SU-DHL-6 (cell line): ENCODE data around the gene HCN1.

Experiments used
- H2AFZ ChIP-seq: fragments of 200-600 bp; sonication (generic); 2 replicates; pipeline ENCODE4 v1.6.1; 2014; ENCODE audit warnings: low read depth, mild to moderate bottlenecking, moderate library complexity, mixed read lengths, antibody characterized with exemption, low read length; ENCODE audit not compliant: severe bottlenecking
- H3F3A ChIP-seq: fragments of 200-600 bp; shearing (Covaris generic); 2 replicates; pipeline ENCODE4 v1.6.0; 2016; ENCODE audit warnings: antibody characterized with exemption, mild to moderate bottlenecking; ENCODE audit not compliant: insufficient read depth
- H3K27ac ChIP-seq: fragments of 200-600 bp; sonication (generic); 2 replicates; pipeline ENCODE4 v1.5.1; 2016; ENCODE audit warnings: low read depth, mild to moderate bottlenecking, low read length, moderate library complexity, mixed read lengths
- H3K27me3 ChIP-seq: fragments of 200-600 bp; sonication (generic), shearing (Covaris generic); 2 replicates; pipeline ENCODE4 v1.6.0; 2014; ENCODE audit warnings: mild to moderate bottlenecking, low read length
- H3K36me3 ChIP-seq: fragments of 200-600 bp; sonication (generic); 2 replicates; pipeline ENCODE4 v1.6.1; 2014; ENCODE audit warnings: mild to moderate bottlenecking, low read length, mixed read lengths
- H3K4me2 ChIP-seq: fragments of 300-600, 200-600 bp; shearing (Covaris generic), sonication (generic); 2 replicates; pipeline ENCODE4 v1.6.0; 2014; ENCODE audit warnings: low read length, low read depth, mild to moderate bottlenecking; ENCODE audit not compliant: poor library complexity, severe bottlenecking
- H3K4me3 ChIP-seq: fragments of 200-600 bp; sonication (generic); 2 replicates; pipeline ENCODE4 v1.5.1; 2014; ENCODE audit warnings: antibody characterized with exemption, low read length, mild to moderate bottlenecking, mixed read lengths; ENCODE audit not compliant: insufficient read depth, poor library complexity, severe bottlenecking
- H3K79me2 ChIP-seq: fragments of 200-600 bp; sonication (generic); 2 replicates; pipeline ENCODE4 v1.6.1; 2014; ENCODE audit warnings: mild to moderate bottlenecking, low read length, moderate library complexity; ENCODE audit not compliant: insufficient read depth
- H3K9ac ChIP-seq: fragments of 200-600 bp; sonication (generic); 2 replicates; pipeline ENCODE4 v1.7.0; 2014; ENCODE audit warnings: mild to moderate bottlenecking, low read length
- H3K9me2 ChIP-seq: fragments of 200-600 bp; sonication (generic); replicated peaks from 2 replicates; pipeline ENCODE4 v1.6.1; 2014; ENCODE audit warnings: low read length; ENCODE audit not compliant: insufficient read depth
- H3K9me3 ChIP-seq: fragments of 200-600 bp; sonication (generic); 2 replicates; pipeline ENCODE4 v1.6.1; 2014; ENCODE audit warnings: low read length, mixed read lengths; ENCODE audit not compliant: insufficient read depth
- H4K20me1 ChIP-seq: fragments of 200-600 bp; sonication (generic); 2 replicates; pipeline ENCODE4 v1.6.1; 2014; ENCODE audit warnings: low read depth, mild to moderate bottlenecking, antibody characterized with exemption, low read length, moderate library complexity, mixed read lengths
- EZH2phosphoT487 ChIP-seq: fragments of 200-600 bp; sonication (generic), shearing (Covaris generic); conservative IDR thresholded peaks from 2 replicates; pipeline ENCODE4 v1.6.1; 2018; ENCODE audit warnings: mild to moderate bottlenecking, antibody characterized with exemption, low read length, moderate library complexity, mixed read lengths
- TF ChIP-seq, protein P1 (sequence below): fragments of 200-600 bp; sonication (generic); IDR thresholded peaks from one replicate; pipeline ENCODE4 v1.5.1; 2017; ENCODE audit warnings: antibody characterized with exemption, mild to moderate bottlenecking, low read length, moderate library complexity; ENCODE audit not compliant: insufficient read depth, poor library complexity, severe bottlenecking

Gene HCN1

GRCh38 chr5:45696206-45696836, at the start of gene HCN1:
TSS of gene HCN1 (minus strand) at chr5:45696380.
- Histone ChIP-seq H3K9ac (no peak within 1 kb of the TSS), H3F3A (no peaks in the 10 kb centered on the region), H3K9me2 (no peaks in the 10 kb centered on the region), H3K9me3 (no peaks in the 10 kb centered on the region), H3K4me2 (no peak within 1 kb of the TSS), H3K27ac (no peak within 1 kb of the TSS), H3K27me3 (no peaks in the 10 kb centered on the region), H3K79me2 (no peaks in the 10 kb centered on the region), H3K4me3 (no peak within 1 kb of the TSS), H2AFZ (no peak within 1 kb of the TSS), H4K20me1 (no peaks in the 10 kb centered on the region), H3K36me3 (no peaks in the 10 kb centered on the region)
- TF ChIP-seq EZH2phosphoT487, result no peak
- TF ChIP-seq, protein P1, sequence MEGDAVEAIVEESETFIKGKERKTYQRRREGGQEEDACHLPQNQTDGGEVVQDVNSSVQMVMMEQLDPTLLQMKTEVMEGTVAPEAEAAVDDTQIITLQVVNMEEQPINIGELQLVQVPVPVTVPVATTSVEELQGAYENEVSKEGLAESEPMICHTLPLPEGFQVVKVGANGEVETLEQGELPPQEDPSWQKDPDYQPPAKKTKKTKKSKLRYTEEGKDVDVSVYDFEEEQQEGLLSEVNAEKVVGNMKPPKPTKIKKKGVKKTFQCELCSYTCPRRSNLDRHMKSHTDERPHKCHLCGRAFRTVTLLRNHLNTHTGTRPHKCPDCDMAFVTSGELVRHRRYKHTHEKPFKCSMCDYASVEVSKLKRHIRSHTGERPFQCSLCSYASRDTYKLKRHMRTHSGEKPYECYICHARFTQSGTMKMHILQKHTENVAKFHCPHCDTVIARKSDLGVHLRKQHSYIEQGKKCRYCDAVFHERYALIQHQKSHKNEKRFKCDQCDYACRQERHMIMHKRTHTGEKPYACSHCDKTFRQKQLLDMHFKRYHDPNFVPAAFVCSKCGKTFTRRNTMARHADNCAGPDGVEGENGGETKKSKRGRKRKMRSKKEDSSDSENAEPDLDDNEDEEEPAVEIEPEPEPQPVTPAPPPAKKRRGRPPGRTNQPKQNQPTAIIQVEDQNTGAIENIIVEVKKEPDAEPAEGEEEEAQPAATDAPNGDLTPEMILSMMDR, result no peak

DNA sequence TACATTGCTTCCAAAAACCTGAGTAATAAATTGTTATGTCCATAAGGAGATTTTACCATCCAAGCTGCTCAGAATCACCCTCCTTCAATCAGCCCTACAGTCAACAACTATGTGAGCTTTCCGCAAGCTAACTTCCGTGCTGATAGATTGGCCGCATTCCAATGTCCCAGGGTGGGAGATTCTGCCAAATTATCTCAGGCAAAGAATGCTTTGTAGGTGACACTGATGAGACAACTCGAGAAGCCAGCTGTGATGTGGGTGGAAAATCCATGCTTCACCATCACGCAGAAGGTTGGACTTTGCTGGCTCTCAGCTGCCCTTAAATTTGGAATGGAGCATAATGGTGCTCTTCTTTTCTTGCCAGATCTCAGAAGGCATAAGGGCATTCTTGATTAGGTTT, 44.9 kb upstream of the HCN1 start:
- Histone ChIP-seq H4K20me1 (no peaks in the 10 kb centered on the region), H2AFZ (no peak overlapping the region), H3K9me2 (no peaks in the 10 kb centered on the region), H3K4me2 (no peak overlapping the region), H3K27me3 (no peaks in the 10 kb centered on the region), H3K79me2 (no peaks in the 10 kb centered on the region), H3K27ac (no peak overlapping the region), H3F3A (no peaks in the 10 kb centered on the region), H3K36me3 (no peaks in the 10 kb centered on the region), H3K9me3 (no peaks in the 10 kb centered on the region), H3K4me3 (no peak overlapping the region), H3K9ac (no peak overlapping the region)
- TF ChIP-seq, protein P1, result no peak
- TF ChIP-seq EZH2phosphoT487, result no peak

GRCh38 chr5:45737153-45737552, 41.0 kb upstream of the HCN1 start:
- Histone ChIP-seq H4K20me1 (no peaks in the 10 kb centered on the region), H3K79me2 (no peaks in the 10 kb centered on the region), H3K27me3 (no peaks in the 10 kb centered on the region), H3K36me3 (no peaks in the 10 kb centered on the region), H3K4me3 (no peak overlapping the region), H3K27ac (no peak overlapping the region), H3F3A (no peaks in the 10 kb centered on the region), H3K9me2 (no peaks in the 10 kb centered on the region), H3K4me2 (no peak overlapping the region), H3K9ac (no peak overlapping the region), H2AFZ (no peak overlapping the region), H3K9me3 (no peaks in the 10 kb centered on the region)
- TF ChIP-seq, protein P1, result no peak
- TF ChIP-seq EZH2phosphoT487, result no peak
